GM18526 (cell line): ENCODE measurements around the gene TIGAR.
A peak's percentile ranks its signal among the peaks of the same experiment; 100 is the strongest.

Experiments used
- POLR2A ChIP-seq: IDR thresholded peaks from 3 replicates; pipeline ENCODE4 v1.6.1; 2011; ENCODE audit not compliant: insufficient read length; ENCODE audit errors: extremely low read depth

The TIGAR gene, protein sequence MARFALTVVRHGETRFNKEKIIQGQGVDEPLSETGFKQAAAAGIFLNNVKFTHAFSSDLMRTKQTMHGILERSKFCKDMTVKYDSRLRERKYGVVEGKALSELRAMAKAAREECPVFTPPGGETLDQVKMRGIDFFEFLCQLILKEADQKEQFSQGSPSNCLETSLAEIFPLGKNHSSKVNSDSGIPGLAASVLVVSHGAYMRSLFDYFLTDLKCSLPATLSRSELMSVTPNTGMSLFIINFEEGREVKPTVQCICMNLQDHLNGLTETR

DNA sequence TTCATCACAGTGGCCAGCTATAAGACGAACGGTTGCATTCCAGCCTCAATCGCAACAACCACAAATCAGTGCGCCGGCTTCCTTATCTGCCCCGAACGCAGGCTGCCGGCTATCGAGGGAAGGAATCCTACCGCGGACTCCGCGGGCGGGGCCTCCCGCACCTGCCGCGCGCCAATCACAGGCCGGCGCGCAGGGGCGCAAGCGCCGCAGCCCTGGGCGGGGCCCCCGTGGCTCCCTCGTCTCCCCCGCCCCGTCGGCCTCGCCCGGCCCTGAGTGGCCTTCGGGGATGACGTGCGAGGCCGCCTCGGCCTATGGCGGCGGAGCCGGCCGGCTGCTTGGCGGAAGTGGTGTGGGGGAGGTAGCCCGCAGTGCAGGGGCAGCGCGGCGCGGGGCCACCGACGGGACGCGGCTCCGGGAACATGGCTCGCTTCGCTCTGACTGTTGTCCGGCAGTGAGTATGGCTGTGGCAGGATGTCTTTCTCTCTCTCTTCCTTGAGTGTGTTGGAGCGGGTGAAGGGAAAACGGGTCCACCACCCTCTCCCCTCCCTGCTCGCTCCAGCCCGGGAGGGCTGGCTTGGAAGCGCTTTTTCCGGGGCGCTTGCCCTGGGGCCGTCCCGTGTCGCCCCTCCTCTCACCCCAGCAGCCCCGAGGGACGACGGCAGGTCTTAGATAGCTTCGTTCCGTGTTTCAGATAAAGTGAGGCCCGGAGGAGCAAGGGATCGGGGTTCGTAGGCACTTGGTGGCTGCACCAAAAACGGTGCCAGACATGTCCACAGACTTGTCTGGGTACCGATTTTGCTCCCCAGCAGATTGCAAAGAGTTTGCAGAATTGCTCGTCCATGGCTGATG lies at the start of gene TIGAR:
Gene TIGAR, plus strand, starts transcription at position 361 of the 849 bp plus-strand sequence. Its CDS starts 59 bp downstream, at position 420.
- TF ChIP-seq POLR2A, result peak; percentile 91

DNA sequence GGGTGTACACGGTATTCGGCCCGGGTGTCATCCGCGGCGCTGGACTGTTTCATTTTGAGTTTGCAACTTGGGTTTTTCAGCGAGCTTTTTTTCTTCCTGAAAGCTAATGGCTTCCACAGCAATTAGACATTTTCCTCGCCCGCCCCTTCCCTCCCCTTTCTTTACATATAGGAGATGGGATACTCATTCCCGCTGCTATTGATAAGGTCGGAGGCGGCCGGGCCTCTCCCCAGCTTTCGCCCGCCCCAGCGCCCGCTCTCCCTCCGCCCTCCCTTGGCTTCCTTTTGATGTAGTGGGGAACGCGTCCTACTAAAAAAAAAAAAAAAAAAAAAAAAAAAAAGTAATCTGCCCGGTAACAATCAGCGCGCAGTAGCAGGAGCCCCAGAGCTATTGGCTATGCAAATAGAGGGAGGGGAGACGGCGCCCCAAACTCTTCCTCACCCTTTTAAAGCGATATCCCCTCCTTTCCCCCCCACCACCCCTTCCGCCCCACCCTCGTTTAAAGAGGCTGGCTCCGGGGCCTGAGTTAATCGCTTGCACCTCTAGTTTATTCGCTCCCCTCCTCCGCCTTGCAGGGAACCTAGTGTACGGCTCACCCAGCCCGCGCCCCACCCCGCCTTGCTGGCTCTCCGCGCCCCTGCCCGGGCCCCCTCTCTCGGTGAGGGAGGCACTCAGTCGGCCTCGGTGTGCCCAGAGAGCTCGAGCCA lies 49.1 kb upstream of the TIGAR start:
- peak; percentile 56 for TF ChIP-seq POLR2A

DNA sequence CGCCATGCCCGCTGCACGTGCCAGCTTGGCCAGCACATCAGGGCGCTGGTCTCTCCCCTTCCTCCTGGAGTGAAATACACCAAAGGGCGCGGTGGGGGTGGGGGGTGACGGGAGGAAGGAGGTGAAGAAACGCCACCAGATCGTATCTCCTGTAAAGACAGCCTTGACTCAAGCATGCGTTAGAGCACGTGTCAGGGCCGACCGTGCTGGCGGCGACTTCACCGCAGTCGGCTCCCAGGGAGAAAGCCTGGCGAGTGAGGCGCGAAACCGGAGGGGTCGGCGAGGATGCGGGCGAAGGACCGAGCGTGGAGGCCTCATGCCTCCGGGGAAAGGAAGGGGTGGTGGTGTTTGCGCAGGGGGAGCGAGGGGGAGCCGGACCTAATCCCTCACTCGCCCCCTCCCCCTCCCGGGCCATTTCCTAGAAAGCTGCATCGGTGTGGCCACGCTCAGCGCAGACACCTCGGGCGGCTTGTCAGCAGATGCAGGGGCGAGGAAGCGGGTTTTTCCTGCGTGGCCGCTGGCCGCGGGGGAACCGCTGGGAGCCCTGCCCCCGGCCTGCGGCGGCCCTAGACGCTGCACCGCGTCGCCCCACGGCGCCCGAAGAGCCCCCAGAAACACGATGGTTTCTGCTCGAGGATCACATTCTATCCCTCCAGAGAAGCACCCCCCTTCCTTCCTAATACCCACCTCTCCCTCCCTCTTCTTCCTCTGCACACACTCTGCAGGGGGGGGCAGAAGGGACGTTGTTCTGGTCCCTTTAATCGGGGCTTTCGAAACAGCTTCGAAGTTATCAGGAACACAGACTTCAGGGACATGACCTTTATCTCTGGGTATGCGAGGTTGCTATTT lies 48.4 kb upstream of the TIGAR start:
- TF ChIP-seq POLR2A, result peak; percentile 30

DNA sequence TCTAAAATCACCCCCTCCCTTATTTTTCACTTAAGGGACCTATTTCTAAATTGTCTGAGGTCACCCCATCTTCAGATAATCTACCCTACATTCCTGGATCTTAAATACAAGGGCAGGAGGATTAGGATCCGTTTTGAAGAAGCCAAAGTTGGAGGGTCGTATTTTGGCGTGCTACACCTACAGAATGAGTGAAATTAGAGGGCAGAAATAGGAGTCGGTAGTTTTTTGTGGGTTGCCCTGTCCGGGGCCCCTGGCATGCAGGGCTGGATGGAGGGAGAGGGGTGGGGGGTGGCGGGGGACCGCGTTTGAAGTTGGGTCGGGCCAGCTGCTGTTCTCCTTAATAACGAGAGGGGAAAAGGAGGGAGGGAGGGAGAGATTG lies 47.8 kb upstream of the TIGAR start:
- no peak for TF ChIP-seq POLR2A

DNA sequence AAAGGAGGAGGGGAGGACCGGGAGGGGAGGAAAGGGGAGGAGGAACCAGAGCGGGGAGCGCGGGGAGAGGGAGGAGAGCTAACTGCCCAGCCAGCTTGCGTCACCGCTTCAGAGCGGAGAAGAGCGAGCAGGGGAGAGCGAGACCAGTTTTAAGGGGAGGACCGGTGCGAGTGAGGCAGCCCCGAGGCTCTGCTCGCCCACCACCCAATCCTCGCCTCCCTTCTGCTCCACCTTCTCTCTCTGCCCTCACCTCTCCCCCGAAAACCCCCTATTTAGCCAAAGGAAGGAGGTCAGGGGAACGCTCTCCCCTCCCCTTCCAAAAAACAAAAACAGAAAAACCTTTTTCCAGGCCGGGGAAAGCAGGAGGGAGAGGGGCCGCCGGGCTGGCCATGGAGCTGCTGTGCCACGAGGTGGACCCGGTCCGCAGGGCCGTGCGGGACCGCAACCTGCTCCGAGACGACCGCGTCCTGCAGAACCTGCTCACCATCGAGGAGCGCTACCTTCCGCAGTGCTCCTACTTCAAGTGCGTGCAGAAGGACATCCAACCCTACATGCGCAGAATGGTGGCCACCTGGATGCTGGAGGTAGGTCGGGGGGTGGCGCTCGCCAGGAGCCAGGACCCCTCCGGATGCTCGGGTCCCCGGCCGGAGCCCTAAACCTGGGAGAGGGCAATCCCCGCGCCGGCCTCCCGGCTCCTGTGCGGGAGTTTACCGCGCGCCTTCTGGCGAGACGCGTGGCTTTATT lies 47.2 kb upstream of the TIGAR start, which contains the start of gene CCND2:
Gene CCND2, plus strand, starts transcription at position 111 of the 744 bp plus-strand sequence. Its CDS starts 279 bp downstream, at position 390.
- peak; percentile 97 for TF ChIP-seq POLR2A

DNA sequence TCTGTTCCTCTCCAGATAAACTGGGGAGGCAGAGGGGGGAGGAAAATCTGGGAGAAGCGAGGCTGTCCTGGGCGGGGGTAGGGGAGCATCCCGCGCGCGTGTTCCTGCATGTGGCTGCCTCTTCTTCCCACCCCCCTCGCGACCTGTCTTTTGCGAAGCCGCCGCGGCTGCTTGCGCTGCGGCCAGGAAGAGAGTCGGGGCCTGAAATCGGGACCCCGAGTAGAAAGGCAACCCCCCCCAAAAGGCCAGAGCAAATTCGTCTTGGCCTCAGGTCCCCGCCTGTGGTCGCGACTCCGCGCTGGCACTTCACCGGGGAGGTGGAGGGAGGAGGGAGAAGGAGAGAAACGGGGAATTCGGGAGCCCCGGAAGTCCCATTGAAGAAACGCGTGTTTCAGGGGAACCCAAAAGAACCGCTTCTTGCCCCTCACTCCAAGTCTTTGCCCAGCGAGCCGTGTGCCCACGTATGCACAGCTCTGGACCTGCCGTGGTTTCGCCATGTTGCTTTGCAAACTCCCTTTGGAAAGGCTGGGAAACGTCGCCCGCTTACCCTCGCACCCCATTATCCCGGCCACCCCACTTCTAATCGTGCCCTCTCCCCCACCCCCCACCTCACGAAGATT lies 46.5 kb upstream of the TIGAR start:
- peak; percentile 12 for TF ChIP-seq POLR2A

DNA sequence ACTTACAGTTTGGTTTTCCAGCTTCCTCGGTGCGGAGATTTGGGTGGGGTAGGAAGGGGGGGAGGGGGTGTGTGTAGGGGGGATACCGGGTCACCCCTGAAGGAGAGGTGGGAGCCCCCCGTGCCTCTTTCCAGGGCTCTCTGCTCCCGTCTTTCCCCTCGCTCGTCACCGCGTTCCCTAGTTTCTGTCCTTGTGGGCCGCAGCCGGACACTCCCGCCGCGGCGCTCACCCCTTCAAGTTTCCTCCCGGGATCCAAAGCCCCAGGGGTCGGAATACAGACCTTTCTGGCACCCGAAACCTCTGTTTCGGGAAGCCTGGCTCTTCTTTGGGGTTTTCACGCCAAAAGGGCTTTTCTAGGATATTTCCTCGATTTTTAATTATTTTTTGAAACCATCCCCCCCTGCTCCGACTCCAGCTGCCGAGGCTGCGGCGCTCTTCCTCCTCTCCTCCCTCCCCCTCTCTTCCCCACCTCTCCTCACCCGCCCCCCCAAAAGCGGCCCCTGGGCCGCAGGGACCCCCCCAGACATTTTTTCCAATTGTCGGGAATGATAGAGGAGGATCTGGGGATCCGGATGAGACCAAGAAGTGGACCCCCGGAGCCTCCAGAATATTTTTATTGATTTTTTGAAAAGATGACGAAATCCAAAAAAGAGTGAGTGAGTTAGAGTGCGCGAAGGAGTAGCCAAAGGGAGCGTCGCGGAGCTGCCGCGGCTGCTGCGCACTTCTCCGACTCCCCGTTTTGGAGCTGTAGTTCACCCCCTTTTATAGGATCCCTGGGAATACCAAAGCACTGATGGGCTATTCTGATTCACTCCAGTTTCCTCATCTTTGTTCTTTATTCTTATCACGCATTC lies 45.8 kb upstream of the TIGAR start:
- no peak for TF ChIP-seq POLR2A

DNA sequence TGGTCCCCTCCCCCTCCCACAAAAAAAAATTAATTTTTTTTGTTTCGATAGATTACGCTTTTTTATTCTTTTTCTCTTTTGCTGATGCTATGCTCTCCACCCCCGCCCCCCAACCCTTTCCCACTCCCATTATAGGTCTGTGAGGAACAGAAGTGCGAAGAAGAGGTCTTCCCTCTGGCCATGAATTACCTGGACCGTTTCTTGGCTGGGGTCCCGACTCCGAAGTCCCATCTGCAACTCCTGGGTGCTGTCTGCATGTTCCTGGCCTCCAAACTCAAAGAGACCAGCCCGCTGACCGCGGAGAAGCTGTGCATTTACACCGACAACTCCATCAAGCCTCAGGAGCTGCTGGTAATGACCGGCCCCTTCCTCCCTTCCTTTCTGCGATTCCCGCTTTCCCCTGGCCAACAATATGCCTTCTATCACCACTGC lies 45.1 kb upstream of the TIGAR start:
- TF ChIP-seq POLR2A, result no peak

DNA sequence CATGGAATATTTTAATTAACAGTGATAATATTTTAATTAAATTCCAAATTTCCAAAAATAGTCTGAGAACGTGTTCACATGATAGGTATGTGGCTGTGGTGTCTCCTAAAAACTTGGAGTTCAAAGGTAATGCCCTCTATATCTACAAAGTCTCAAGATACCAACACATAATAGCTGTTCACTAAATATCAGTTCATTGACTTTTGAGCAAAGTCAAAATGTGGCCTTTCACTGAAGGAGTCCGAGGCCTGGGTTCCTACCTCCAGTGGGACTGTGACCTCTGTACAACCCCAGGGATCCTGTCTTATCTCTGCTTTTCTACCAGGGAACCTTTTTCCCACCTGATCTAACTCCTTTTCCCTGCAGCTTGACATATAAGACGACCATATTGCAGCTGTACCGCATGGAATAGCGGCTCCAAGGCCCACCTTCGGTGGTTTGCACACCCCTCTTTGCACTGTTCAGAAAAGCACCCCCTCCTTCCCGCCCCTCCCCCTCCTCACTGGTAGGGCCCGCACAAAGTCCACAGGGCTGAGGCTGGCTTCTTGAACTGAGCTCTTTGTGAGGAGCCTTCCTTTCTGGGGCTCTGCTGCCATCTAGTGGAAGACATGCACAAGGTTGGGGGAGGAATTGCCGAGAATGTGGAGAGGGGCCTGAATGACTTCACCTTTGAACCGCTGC lies 44.3 kb upstream of the TIGAR start:
- no peak for TF ChIP-seq POLR2A

DNA sequence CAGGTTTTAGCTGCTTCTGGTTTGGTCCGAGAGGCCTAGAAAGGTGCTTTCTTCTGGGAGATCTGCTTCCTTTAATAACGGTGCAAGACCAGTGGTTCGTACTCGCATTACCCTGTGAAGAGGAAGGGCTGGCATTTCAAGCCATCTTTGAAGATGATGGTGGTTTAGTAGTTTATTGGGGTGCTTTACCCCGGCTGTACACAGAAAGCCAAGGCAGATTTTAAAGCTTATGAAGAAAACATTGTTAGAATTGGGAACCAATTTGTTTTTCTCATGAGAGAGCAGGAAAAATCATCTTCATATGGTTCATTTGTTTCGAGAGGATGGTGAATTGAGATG lies 43.8 kb upstream of the TIGAR start:
- no peak for TF ChIP-seq POLR2A

DNA sequence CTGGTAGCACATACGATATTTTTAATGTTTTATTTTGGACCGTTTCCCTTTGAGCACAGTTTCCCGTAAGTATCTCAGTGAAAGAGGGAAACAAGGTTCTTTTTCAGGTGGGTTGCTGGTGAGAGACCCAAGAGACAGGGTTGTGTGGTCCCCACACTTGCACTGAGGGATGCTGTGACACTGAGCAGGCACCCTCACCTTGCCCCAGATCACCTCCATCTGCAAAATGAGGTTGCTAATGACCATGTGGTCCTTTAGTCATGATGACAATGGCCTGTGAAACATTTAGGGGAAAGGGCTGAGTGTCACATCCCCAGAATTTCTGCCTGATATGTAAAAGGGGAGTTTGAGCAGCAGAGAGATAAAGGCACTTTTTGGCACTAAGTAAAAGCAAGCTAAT lies 43.2 kb upstream of the TIGAR start:
- TF ChIP-seq POLR2A, result no peak
